Small intestine (tissue), 7 donors: Measurements from ENCODE around the gene NT5C3B. TPM values are rescaled to one million over a fixed set of nuclear protein-coding genes. Genes with fewer than 3 reads are reported as not detected.
"Not testable (repeated sequence)": the region's sequence is repeated elsewhere in the genome, so short reads cannot be mapped to it uniquely, and the experiment has no call there.

ENCODE experiments used
- DNase-seq, 2 donors: peaks; one replicate each; pipeline versions ENCODE4 v3.0.0 to v3.0.0-alpha.2; 2013
- FAIRE-seq: peaks from 2 replicates; lab custom pipeline; 2012; peaks lifted over from hg19 to GRCh38; lab: Jason Lieb, UNC
- H3K27ac ChIP-seq, 3 donors: one replicate each; pipeline ENCODE4 v1.5.1; 2013; ENCODE audit warnings: low read length in 2 of 3, mild to moderate bottlenecking in 2 of 3, control low read depth in 1 of 3, inconsistent platforms in 1 of 3, low read depth in 1 of 3, moderate library complexity in 1 of 3
- H3K27me3 ChIP-seq, 3 donors: one replicate each; pipeline ENCODE4 v1.6.1; 2013; ENCODE audit warnings: low read length in 3 of 3, inconsistent platforms in 1 of 3; ENCODE audit not compliant: control insufficient read depth in 3 of 3, insufficient read depth in 3 of 3
- H3K36me3 ChIP-seq, 3 donors: one replicate each; pipeline ENCODE4 v1.6.1; 2013; ENCODE audit warnings: low read length in 3 of 3, inconsistent platforms in 1 of 3, low read depth in 1 of 3, mild to moderate bottlenecking in 1 of 3, moderate library complexity in 1 of 3; ENCODE audit not compliant: control insufficient read depth in 3 of 3, insufficient read depth in 2 of 3
- H3K4me1 ChIP-seq, 3 donors: one replicate each; pipeline ENCODE4 v1.6.1; 2013; ENCODE audit warnings: low read length in 2 of 3, inconsistent platforms in 1 of 3, low read depth in 1 of 3, mild to moderate bottlenecking in 1 of 3, moderate library complexity in 1 of 3; ENCODE audit not compliant: control insufficient read depth in 3 of 3, insufficient read depth in 2 of 3
- H3K4me3 ChIP-seq, 3 donors: one replicate each; pipeline ENCODE4 v1.5.1; 2013; ENCODE audit warnings: low read length in 3 of 3, control low read depth in 1 of 3, inconsistent platforms in 1 of 3, low read depth in 1 of 3, mild to moderate bottlenecking in 1 of 3, moderate library complexity in 1 of 3
- H3K9me3 ChIP-seq, 2 donors: one replicate each; pipeline ENCODE4 v1.6.1; 2013; ENCODE audit warnings: low read depth in 1 of 2, low read length in 1 of 2; ENCODE audit not compliant: control insufficient read depth in 2 of 2, insufficient read depth in 1 of 2
- WGBS, 3 donors: extraction: QIAGEN DNeasy Blood & Tissue Kit; methylation state at CpG; one replicate each; pipeline ENCODE4 v1.1.7; 2013; 5-methylcytosine and 5-hydroxymethylcytosine counted together
- polyA plus RNA-seq, 4 donors: library from polyadenylated mRNA; stranded (reverse) in 3 of 4; unstranded in 1 of 4; fragments of 200-250 nt in 3 of 4; fragments of 120-200 nt in 1 of 4; gene quantifications; one replicate each; pipeline versions ENCODE4 v1.2.1 to v1.2.3, GENCODE V29; 2013
- donor health status: healthy with polysubstance abuse.
- donor health status: control.
- donor health status: control.
- donor health status: Bipolar disorder and iron deficiency.
- donor health status: healthy.

Gene NT5C3B
- polyA plus RNA-seq, 4 donors, result 10.5 to 36.0 (median 27.9) TPM

DNA sequence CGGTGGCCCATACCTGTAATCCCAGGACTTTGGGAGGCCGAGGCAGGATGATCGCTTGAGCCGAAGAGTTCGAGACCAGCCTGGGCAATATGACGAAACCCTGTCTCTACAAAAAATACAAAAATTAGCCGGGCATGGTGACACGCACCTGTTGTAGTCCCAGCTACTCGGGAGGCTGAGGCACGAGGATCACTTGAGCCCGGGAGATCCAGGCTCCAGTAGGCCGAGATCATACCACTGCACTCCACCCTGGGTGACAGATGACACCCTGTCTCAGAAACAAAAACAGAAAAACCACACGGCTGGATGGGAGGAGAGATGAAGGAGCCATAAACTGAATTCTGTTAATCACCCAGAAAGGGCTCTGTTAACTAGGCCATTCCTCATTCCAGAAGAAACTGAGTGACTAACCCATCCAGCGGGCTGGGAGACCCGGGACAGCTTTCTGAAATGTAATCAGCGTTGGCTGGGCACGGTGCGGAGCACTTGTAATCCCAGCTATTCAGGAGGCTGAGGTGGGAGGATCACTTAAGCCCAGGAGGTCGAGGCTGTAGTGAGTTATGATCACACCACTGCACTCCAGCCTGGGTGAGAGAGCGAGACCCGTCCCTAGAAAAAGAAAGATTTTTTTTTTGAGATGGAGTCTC, 641 bp upstream of the NT5C3B start:
- H3K27me3 ChIP-seq, result no peaks in the 10 kb centered on the region
- H3K27ac ChIP-seq, result no peak overlapping the region
- WGBS, 3 donors, result 31 to 49% (median 38%) methylated on average over 21 of the region's 21 CpGs
- H3K9me3 ChIP-seq, result no peaks in the 10 kb centered on the region
- no peak for DNase-seq
- peaks cover 0 to 7% (median 5%) of the 10 kb centered on the region in 3 donors for H3K4me1 ChIP-seq
- peak overlapping the region; percentile 63 to 83 (median 76) for H3K4me3 ChIP-seq
- peaks cover 0 to 14% (median 0%) of the 10 kb centered on the region in 3 donors for H3K36me3 ChIP-seq
- FAIRE-seq, result no peak

DNA sequence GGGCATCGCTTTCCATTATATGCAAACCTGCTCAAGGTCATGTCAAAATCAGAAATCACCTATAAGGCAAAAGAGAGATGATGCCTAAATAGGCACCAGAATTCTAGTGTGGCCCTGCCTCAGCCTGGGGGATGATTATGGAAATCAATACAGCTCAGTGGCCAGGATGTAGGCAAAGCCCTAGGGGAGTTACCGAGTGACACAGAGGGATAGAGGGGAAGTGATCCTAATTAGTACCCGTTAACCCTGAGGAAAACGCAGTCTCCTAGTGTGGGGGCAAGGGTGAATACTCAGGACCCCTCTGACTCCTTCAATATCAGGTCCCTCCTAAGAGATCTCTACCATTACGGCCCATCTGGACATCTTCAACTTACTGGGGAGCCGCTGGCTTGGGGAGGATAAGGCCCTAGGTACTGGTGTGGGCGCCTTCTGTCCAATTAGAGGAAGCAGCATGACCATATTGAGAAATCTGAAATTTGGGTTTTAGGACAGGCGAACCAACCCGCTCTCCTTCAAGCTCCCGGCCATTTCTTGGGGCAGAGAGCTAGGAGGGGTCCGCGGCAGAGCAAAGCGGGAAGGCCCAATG, 725 bp downstream of the NT5C3B start:
- H3K27me3 ChIP-seq, result no peaks in the 10 kb centered on the region
- DNase-seq, result no peak
- H3K36me3 ChIP-seq, result peaks cover 0 to 23% (median 0%) of the 10 kb centered on the region in 3 donors
- 20 to 24% (median 21%) methylated on average over 13 of the region's 13 CpGs for WGBS, 3 donors
- H3K4me3 ChIP-seq, result peak overlapping the region; percentile 63 to 83 (median 76)
- peaks cover 0 to 7% (median 5%) of the 10 kb centered on the region in 3 donors for H3K4me1 ChIP-seq
- H3K27ac ChIP-seq, result no peak overlapping the region
- H3K9me3 ChIP-seq, result no peaks in the 10 kb centered on the region
- FAIRE-seq, result no peak

GRCh38 chr17:41829961-41830360, 6.1 kb downstream of the NT5C3B start:
- H3K9me3 ChIP-seq, H3K27me3 ChIP-seq, H3K27ac ChIP-seq, H3K4me1 ChIP-seq, FAIRE-seq, DNase-seq, H3K4me3 ChIP-seq: not testable (repeated sequence)
- peaks cover 0 to 63% (median 0%) of the 10 kb centered on the region in 3 donors for H3K36me3 ChIP-seq
- WGBS, 3 donors, result 80 to 89% (median 85%) methylated on average over 10 of the region's 10 CpGs

DNA sequence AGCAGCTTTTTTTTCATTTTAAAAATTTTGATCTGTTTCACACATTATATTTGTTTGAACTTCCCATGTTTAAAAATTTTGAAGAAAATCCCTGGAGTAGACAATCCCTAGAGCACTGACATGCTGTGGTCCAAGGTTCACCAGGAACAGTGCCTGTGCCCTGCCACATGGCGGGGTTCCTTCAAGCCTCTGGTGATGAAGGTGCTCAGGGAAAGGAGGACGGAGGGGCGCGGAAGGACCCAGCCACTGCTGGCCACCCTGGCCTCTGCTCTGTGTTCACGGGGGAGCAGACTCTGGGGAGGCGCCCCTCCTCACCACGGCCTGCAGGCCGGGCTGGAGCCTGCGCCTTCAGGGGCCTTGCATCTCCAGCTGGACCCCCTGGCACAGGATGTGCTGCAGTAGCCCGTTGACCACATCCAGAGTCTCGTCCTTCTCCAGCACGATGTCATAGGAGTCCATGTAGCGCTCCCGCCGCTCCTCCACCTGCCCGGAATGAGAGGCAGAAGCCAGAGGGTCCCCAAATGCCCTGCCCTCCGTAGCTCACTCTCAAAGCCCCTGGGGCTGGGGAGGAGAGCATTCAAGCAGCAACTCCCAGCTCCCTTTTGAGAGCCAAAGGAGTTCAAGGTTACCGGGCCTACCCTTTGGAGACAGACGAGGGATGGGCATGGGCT, 10.7 kb downstream of the NT5C3B start:
- no peak for FAIRE-seq
- 87 to 91% (median 91%) methylated on average over 19 of the region's 19 CpGs for WGBS, 3 donors
- no peak overlapping the region for H3K4me3 ChIP-seq
- DNase-seq, result no peak
- no peak overlapping the region for H3K27ac ChIP-seq
- peaks cover 0 to 65% (median 0%) of the 10 kb centered on the region in 3 donors for H3K36me3 ChIP-seq
- H3K9me3 ChIP-seq, result no peaks in the 10 kb centered on the region
- H3K4me1 ChIP-seq, result no peaks in the 10 kb centered on the region
- no peaks in the 10 kb centered on the region for H3K27me3 ChIP-seq

GRCh38 chr17:41824086-41824485, 11.9 kb downstream of the NT5C3B start:
- Histone ChIP-seq H3K27ac (no peak overlapping the region), H3K4me3 (no peak overlapping the region), H3K4me1 (no peaks in the 10 kb centered on the region), H3K9me3 (no peaks in the 10 kb centered on the region), H3K27me3 (no peaks in the 10 kb centered on the region), H3K36me3 (peaks cover 0 to 68% (median 0%) of the 10 kb centered on the region in 3 donors)
- FAIRE-seq (no peak), DNase-seq (no peak)
- WGBS, 3 donors, result 63 to 80% (median 70%) methylated on average over 6 to 7 of the region's 7 CpGs

DNA sequence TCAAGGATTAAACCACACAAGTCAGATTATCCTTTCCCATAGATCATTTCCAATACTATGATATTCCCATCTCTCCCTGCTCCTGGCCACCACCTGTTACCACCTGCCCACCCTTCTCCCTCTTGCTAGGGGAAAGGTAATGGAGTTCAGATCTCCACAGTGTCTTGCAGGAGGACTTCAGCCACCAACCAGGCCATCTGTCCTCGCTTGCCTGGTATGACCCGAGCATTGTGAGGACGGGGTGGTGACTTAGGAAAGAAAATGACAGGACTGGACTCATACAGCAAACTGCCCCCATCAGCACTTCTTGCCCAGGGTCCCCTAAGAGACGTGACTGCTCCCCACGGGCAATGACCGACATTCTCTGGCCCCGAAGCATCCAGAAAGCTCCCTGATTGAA, 12.5 kb downstream of the NT5C3B start:
- H3K4me3 ChIP-seq, result no peak overlapping the region
- no peaks in the 10 kb centered on the region for H3K9me3 ChIP-seq
- H3K36me3 ChIP-seq, result peaks cover 0 to 66% (median 0%) of the 10 kb centered on the region in 3 donors
- no peaks in the 10 kb centered on the region for H3K4me1 ChIP-seq
- WGBS, 3 donors, result 90 to 92% (median 90%) methylated on average over 7 of the region's 7 CpGs
- DNase-seq, result no peak
- H3K27ac ChIP-seq, result no peak overlapping the region
- H3K27me3 ChIP-seq, result no peaks in the 10 kb centered on the region
- FAIRE-seq, result no peak

- H3K9me3 ChIP-seq, result no peaks in the 10 kb centered on the region
- no peaks in the 10 kb centered on the region for H3K27me3 ChIP-seq
- peaks cover 0 to 65% (median 0%) of the 10 kb centered on the region in 3 donors for H3K36me3 ChIP-seq
- H3K4me1 ChIP-seq, result no peaks in the 10 kb centered on the region
- H3K27ac ChIP-seq, result no peak overlapping the region
- FAIRE-seq (no peak), DNase-seq (no peak)
- WGBS, 3 donors, result 86 to 100% (median 100%) methylated on average over 1 of the region's 1 CpG
- H3K4me3 ChIP-seq, result no peak overlapping the region
Measured at GRCh38 chr17:41823141-41823524, 12.9 kb downstream of the NT5C3B start.

DNA sequence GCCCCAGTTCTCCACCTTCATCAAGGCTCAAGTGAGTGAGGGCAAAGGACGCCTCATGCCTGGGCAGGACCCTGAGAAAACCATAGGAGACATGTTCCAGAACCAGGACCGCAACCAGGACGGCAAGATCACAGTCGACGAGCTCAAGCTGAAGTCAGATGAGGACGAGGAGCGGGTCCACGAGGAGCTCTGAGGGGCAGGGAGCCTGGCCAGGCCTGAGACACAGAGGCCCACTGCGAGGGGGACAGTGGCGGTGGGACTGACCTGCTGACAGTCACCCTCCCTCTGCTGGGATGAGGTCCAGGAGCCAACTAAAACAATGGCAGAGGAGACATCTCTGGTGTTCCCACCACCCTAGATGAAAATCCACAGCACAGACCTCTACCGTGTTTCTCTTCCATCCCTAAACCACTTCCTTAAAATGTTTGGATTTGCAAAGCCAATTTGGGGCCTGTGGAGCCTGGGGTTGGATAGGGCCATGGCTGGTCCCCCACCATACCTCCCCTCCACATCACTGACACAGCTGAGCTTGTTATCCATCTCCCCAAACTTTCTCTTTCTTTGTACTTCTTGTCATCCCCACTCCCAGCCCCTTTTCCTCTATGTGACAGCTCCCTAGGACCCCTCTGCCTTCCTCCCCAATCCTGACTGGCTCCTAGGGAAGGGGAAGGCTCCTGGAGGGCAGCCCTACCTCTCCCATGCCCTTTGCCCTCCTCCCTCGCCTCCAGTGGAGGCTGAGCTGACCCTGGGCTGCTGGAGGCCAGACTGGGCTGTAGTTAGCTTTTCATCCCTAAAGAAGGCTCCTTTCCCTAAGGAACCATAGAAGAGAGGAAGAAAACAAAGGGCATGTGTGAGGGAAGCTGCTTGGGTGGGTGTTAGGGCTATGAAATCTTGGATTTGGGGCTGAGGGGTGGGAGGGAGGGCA, 13.6 kb downstream of the NT5C3B start:
- no peaks in the 10 kb centered on the region for H3K27me3 ChIP-seq
- no peak overlapping the region for H3K27ac ChIP-seq
- H3K36me3 ChIP-seq, result peaks cover 0 to 63% (median 0%) of the 10 kb centered on the region in 3 donors
- no peak for FAIRE-seq
- WGBS, 3 donors, result 70 to 83% (median 76%) methylated on average over 12 of the region's 12 CpGs
- H3K4me1 ChIP-seq, result no peaks in the 10 kb centered on the region
- H3K4me3 ChIP-seq, result no peak overlapping the region
- H3K9me3 ChIP-seq, result no peaks in the 10 kb centered on the region
- DNase-seq, result no peak
